Ovary (tissue), 3 donors: ENCODE measurements around the gene ULBP3.

Experiments
- CTCF ChIP-seq, 3 donors: fragments of 450-650 bp in 2 of 3; fragments of 200-600 bp in 1 of 3; IDR thresholded peaks; one replicate each; pipeline versions ENCODE4 v1.5.1 to v1.8.0; 2016 to 2022; ENCODE audit warnings: antibody characterized with exemption in 3 of 3, mild to moderate bottlenecking in 1 of 3
- EP300 ChIP-seq: sonication (generic); formaldehyde crosslinking; IDR thresholded peaks from one replicate; pipeline ENCODE4 v1.6.1; 2017; ENCODE audit warnings: antibody characterized with exemption
- donor health status: DM: no; HTN: no; CAD: no.

GRCh38 chr6:150037526-150038201 is 31.3 kb downstream of the ULBP3 start:
- TF ChIP-seq CTCF (IDR thresholded peaks at IDR 0.05), result no peak
- TF ChIP-seq EP300, result no peak
